Pons (tissue), 1 donor: ENCODE data around the gene GADD45A.
"Not testable (repeated sequence)": the region's sequence is repeated elsewhere in the genome, so short reads cannot be mapped to it uniquely, and the experiment has no call there.

Experiments used
- DNase-seq: peaks from one replicate; pipeline ENCODE4 v3.0.0-alpha.2; 2016; ENCODE audit warnings: low spot score

GADD45A gene

DNA sequence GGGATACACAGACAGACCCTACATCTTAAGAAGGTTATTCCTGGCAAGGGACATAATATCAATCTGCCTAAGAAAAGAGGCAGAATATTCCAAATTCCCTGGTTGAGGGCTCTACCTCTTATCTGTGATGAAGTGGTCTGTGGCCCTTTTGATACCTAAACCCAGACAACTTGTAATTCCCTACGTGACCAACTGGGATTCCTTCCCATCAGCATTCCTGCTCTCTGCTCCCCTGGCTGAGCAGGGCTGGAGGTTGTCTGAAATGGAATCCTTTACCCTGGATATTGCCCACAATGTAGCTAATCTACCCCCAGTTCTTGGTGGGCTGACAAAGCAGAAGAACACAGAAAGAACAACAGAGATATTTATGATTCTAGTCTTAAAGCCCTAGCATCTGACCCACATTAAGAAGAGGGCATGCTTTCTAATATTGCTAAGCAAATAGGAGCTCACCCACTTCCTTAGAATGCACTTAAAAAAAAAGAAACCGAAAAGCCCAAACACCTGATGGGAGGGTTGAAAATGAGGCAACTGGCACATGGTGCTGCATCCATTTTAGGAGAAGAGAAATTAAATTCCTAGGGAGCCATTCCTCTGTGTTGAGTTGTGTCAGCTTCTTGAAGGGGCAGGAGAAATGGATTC is 36.8 kb downstream of the GADD45A start:
- DNase-seq = no peak

DNA sequence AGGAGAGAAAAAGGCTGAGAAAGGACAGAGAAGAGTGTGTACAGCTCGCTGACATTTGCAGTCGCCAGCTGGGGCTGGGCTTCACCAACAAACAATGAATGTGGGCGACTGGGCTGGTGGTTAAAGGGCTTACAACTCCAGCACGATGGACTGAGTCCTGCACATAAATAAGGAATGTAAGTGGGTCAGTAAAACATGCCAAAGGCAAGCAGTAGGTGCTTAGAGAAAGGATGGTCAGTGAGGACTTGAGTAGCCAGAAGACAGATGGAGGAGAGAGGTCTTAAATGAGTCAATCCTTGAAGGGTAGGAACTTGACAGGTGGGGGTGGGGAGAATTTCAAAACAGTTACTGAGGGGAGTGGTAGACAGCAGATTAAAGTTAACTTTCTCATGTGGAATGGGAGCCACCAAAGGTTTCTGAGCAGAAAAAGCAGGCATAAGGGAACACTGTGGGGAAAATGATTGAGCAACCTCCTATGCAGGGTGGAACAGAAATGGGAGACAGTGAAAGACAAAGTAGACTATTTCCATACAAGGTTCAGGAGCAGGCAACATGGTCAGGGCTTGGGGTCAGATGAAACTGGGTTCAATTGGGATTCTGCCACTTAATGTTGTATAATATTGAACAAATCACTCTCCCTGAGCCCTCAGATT is 37.4 kb downstream of the GADD45A start:
- DNase-seq = no peak

DNA sequence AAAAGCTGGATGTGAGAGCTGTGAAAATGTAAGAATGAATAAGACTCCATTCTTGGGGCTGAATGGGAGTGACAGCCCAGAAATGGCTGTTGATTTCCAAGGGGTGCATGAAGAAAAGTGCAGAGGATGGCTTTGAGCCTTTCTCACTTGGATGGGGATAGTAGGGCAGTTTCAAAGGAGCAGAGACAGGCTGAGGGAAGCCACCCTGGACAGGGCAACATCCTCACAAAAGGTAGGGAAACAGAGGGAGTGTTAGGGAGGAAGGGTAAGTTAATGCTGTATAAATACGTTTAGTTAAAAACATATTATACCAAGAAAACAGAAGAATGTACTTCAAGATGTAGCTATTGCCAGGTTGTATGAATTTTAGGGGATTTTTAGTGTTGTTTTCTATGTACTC is 38.1 kb downstream of the GADD45A start:
- no peak for DNase-seq

DNA sequence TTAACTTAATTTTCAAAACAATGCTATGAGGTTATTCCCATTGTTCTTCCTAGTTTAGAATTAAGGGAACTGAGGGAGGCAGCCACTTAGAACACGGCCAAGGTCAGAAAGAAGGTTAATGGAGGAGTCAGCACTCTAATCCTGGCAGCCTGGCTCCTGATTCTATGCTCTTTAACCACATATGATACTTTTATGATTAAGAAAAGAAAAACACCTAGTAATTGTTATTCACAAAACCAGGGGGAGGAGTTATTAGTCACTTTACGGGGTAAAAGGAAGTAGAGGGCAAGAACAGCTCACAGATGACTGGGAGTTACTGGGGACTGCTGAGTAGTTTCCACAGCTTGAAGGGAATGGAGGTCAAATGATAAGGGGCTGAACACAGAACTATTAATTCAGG is 38.6 kb downstream of the GADD45A start:
- no peak for DNase-seq

DNA sequence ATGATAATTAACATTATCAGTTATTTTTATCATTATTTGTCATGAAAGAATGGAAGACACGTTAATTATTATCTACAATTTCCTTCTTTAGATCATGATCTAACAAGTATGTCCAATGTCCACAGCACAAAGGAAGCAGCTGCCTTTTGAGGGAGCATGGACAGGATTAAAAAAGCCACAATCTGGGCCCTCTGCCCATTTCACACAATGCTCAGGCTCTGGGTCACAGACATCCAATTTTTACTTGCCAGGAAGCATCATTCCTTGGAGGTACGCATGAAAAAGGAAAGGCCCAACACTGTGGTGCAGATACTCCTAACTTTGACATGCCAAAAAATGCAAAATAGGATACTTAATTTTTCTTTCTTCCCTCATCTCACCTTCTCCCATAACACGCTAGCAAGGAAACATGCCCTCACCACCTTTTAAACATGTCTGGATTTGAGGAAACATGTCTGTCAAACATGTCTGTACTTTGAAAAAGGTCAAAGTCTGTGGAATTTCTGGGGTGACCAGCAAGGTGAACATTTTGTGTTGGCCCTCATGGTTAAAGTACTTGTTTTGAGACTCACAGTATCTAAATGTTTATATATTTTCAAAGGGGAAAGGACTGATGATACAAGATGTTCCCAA is 40.0 kb downstream of the GADD45A start:
- peak; percentile 23 for DNase-seq

DNA sequence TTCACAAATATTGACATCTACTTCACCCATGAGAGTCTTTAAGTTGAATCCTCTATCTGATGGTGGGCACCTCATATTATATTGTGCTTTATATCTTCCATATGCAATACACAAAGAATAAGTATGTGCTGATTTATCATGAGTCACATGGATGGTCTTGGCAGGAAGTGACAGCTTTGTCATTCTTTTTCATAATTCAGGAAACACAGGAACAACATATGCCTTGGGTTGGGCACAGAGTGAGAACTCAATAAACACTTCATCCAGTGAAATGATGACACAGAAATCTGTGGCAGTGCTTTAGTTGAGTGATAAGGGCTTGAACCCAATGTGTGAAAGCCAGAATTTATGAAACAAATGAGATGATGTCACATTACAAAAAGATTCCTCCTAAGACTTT is 41.2 kb downstream of the GADD45A start:
- no peak for DNase-seq

DNA sequence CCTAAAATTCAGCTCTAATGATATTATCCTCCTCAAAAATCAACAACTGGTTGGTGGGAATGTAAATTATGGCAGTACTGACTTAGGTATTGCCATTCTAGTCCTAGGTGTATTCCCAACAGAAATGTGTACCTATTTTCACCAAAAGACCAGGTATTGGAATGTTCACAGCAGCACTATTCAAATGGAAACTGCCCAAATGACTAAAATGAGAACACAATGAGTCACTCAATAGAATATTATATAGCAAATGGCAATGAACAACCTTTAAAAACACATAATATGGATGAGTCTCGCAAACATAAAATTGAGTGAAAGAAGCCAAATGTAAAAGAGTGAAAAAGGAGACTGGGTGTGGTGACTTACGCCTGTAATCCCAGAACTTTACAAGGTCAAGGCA is 44.9 kb downstream of the GADD45A start:
- no peak for DNase-seq

DNA sequence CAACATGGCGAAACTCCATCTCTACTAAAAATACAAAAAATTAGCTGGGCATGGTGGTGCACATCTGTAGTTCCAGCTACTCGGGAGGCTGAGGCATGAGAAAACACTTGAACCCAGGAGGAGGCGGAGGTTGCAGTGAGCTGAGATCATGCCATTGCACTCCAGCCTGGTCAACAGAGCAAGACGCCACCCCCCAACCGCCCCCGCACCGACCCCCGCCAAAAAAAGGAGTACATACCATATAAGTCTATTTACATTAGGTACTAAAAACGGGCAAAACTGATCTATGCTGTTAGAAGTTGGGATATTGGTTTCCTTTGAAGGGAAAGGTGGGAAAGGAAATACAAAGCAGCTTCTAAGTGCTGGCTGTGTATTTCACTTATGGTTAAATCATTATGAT is 45.3 kb downstream of the GADD45A start:
- not testable (repeated sequence) for DNase-seq

DNA sequence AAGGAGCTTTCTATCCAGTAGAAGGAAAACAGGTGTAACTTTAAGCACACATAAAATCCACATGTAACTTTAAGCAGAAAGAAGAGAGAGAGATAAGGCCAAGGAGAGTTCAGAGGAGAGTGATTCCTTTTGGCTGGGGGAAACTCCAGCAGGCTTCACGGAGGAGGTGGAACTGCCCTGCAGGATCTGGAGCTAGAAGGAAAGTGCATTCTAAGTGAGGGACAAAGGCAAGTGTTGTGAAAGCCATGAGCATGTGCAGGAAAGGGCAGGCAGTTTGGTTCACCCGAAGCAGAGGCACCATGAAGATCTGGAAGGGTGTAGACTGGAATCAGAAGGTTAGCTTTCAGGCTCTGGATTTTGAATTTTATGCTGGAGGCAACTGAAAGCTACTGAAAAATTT is 46.3 kb downstream of the GADD45A start:
- no peak for DNase-seq

DNA sequence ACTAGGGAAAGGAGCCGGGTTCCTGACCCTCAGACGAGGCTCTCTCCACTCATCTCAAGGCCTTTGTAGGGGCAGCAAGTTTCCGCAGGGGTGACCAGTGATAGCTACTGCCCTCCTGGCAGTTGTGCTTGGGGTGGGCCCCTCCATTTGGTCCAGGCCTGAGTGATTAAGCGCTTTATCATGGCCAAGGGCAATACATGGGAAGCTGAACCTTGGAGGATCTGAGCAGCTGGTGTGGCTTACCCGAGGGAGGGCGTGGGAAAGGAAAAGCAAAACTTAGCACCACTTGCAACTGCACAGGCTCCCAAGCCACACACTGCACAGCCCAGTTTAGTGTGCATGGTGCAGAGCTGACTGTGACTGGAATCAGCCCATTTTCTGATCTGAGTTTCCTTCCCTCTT is 47.8 kb downstream of the GADD45A start:
- no peak for DNase-seq

DNA sequence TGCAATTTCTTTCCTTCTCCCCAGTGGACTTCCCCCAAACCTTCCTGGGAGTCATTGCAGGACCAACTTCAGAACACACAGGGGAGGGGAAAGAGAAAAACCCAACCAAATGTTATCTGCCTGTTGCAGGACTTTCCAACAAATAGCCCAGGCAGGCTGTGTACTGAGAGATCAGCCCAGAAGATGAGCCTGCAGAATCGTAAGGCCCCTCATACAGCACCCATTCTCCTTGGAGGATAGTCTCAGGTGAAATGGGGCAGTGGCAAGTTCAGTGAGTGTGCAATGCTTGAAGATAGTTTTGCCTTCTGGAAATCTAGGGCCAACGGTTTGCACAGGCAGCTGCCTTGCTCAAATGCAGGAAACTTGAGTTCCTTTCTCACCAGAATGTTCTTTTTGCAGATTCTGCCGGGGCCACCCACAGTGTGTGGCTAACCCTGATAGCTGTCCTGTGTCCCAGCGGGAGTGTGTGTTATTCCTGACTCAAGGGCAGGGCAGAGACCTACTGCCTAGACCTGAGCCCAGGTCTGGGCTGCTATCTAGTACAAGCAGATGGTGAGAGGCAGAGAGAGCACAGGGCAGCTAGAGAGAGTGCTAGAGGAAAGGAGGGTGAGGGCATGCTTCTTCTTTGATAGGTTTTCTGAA is 48.8 kb downstream of the GADD45A start:
- no peak for DNase-seq

DNA sequence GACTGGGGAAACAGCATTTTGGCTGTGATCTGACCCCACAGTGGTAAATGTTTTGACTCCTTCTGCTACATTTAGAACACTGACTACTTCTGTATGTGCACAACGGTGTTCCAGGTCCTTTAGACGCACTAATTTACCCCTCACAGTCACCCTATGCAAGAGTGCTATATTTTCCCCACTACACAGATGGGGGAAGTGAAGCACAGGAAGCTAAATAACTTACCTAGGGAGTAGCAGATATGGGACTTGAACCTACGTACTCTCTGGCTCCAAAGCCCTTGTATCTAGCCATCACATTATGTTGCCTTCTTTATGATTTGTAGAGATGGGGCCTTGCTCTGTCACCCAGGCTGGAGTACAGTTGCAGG is 49.3 kb downstream of the GADD45A start:
- no peak for DNase-seq

DNA sequence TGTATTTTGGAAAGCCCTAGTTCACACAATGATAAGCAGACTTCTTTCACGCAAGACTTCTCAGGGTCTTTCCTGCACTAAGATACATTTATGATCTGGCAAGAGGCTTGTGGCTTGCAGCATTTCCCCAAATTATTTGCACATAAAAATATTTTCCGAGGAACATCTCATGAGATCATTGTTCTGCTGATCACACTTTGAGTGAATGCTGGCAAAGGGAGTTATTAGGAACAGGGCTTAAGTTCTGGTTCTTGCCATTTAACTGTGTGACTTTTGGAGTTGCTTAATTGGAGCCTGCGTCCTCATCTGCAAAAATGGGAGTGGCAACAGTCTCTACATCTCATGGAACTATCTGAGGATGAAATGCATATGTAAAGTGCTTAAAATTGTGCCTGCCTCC is 50.2 kb downstream of the GADD45A start:
- DNase-seq = no peak

DNA sequence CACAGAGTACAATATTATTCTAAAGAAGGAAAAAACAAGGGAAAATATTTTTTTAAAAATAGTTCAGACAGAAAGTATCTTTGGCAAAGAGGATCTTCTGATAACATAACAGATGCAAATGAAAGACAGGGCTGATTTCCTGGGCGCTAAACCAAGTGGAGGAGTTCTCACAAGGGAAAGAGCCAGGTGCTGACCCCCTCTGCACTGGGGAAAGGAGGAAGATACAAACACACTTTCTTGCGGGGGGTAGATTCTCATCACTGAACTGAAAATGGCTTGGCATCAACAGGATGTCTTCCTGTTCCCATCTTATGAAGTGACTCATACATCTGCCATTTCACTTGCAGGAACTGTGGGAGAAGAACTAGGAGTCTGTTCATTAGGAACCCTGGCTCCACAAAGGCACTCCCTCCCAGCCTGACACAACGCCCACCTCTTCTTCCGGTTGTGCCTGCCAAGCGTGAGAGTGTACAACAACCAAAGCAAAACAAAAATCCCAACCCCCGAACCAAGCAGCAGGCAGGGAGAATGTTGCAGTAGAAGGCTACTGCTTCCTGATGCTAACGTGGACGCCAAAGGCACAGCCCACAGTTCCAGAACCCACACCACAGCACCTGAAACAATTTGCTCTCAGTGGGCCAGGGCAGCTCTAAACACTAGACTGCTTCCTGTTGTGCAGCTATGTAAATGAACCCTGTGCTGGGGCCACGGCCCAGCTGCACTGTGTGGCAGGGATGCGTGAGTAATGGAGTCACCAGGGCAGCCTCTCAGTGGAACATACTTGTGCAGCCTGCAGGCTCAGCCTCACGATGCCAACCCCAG is 51.0 kb downstream of the GADD45A start:
- peak; percentile 46 for DNase-seq

DNA sequence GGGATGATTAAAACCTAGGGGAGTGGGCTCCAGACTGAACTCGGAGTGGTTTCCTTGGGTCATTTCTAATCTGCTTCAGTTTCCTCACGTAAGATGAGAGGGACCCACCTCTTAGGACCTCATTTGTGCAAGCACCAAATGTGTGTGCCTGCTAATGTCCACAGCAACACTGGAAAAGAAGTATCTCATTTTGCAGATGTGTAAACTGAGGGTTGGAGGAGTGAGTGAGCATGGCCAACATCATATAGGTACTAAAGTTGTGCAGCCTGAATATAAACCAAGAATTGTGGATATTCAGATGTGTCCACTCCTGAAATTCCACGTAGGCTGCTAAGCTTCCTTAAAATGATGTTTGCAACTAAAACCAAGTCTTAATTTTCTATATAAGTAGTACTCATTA is 51.7 kb downstream of the GADD45A start:
- DNase-seq = no peak

DNA sequence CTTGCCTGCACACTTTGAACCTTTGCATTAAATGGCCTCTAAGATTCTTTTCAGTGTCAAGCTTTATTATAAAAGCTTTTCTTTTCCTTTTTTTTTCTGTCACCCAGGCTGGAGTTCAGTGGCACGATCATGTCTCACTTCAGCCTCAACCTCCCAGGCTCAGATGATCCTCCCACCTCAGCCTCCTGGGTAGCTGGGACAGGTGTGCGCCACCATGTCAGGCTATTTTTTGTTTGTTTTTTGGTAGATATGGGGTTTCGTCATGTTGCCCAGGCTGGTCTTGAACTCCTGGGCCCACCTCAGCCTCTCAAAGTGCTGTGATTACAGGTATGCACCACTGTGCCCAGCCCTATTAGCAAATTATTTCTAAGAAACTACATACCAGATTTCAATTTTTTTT is 52.9 kb downstream of the GADD45A start:
- DNase-seq = no peak
